ENCODE measurements around the gene SEC16A.

SEC16A gene

GRCh38 chr9:136437430-136437829 lies 45.4 kb downstream of the SEC16A start:
- no peak for DNase-seq
- Histone ChIP-seq H3K4me3 (ENCODE audit: low read depth, low read length) (peak overlapping the region; percentile 67), H3K36me3 (replicated peaks) (peaks cover 28% of the 10 kb centered on the region)

GRCh38 chr9:136436055-136436634 lies 46.7 kb downstream of the SEC16A start:
- TF ChIP-seq, protein P1, sequence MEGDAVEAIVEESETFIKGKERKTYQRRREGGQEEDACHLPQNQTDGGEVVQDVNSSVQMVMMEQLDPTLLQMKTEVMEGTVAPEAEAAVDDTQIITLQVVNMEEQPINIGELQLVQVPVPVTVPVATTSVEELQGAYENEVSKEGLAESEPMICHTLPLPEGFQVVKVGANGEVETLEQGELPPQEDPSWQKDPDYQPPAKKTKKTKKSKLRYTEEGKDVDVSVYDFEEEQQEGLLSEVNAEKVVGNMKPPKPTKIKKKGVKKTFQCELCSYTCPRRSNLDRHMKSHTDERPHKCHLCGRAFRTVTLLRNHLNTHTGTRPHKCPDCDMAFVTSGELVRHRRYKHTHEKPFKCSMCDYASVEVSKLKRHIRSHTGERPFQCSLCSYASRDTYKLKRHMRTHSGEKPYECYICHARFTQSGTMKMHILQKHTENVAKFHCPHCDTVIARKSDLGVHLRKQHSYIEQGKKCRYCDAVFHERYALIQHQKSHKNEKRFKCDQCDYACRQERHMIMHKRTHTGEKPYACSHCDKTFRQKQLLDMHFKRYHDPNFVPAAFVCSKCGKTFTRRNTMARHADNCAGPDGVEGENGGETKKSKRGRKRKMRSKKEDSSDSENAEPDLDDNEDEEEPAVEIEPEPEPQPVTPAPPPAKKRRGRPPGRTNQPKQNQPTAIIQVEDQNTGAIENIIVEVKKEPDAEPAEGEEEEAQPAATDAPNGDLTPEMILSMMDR (IDR thresholded peaks at IDR 0.05; ENCODE audit: low read depth, low read length, missing control alignments), result no peak
- H3K4me3 ChIP-seq (ENCODE audit: low read depth, low read length), result no peak overlapping the region
- H3K36me3 ChIP-seq (replicated peaks), result peaks cover 24% of the 10 kb centered on the region
- no peak for DNase-seq
- H3K27ac ChIP-seq, result no peak overlapping the region
- in situ Hi-C loops (cut with HindIII; ENCODE audit: low pct_ligation_motif_present, low sequenced_read_pairs), result no loop called here
- H3K27me3 ChIP-seq (replicated peaks), result no peaks in the 10 kb centered on the region

More at GRCh38 chr9:136437430-136437829, 45.4 kb downstream of the SEC16A start:
- in situ Hi-C loops (cut with HindIII; ENCODE audit: low pct_ligation_motif_present, low sequenced_read_pairs), result no loop called here
- Histone ChIP-seq H3K27ac (no peak overlapping the region), H3K27me3 (replicated peaks) (no peaks in the 10 kb centered on the region)
- TF ChIP-seq, protein P1 (IDR thresholded peaks at IDR 0.05; ENCODE audit: low read depth, low read length, missing control alignments), result no peak

GRCh38 chr9:136434580-136435169 lies 48.2 kb downstream of the SEC16A start:
- Histone ChIP-seq H3K27me3 (replicated peaks) (no peaks in the 10 kb centered on the region), H3K27ac (no peak overlapping the region), H3K36me3 (replicated peaks) (peaks cover 23% of the 10 kb centered on the region), H3K4me3 (ENCODE audit: low read depth, low read length) (no peak overlapping the region)
- TF ChIP-seq, protein P1 (IDR thresholded peaks at IDR 0.05; ENCODE audit: low read depth, low read length, missing control alignments), result no peak
- DNase-seq, result no peak
- in situ Hi-C loops (cut with HindIII; ENCODE audit: low pct_ligation_motif_present, low sequenced_read_pairs), result no loop called here

- no peak overlapping the region for H3K27ac ChIP-seq
- H3K36me3 ChIP-seq (replicated peaks), result peaks cover 29% of the 10 kb centered on the region
- no peak overlapping the region for H3K4me3 ChIP-seq (ENCODE audit: low read depth, low read length)
- no peaks in the 10 kb centered on the region for H3K27me3 ChIP-seq (replicated peaks)
- DNase-seq, result no peak
- TF ChIP-seq, protein P1 (IDR thresholded peaks at IDR 0.05; ENCODE audit: low read depth, low read length, missing control alignments), result no peak
- in situ Hi-C loops (cut with HindIII; ENCODE audit: low pct_ligation_motif_present, low sequenced_read_pairs), result no loop called here
These were observed 48.8 kb downstream of the SEC16A start for GRCh38 chr9:136433849-136434579.

- no peaks in the 10 kb centered on the region for H3K27me3 ChIP-seq (replicated peaks)
- no peak for DNase-seq
- H3K27ac ChIP-seq, result no peak overlapping the region
- no peak overlapping the region for H3K4me3 ChIP-seq (ENCODE audit: low read depth, low read length)
- H3K36me3 ChIP-seq (replicated peaks), result peaks cover 33% of the 10 kb centered on the region
- in situ Hi-C loops (cut with HindIII; ENCODE audit: low pct_ligation_motif_present, low sequenced_read_pairs), result no loop called here
- TF ChIP-seq, protein P1 (IDR thresholded peaks at IDR 0.05; ENCODE audit: low read depth, low read length, missing control alignments), result no peak
These were observed 49.7 kb downstream of the SEC16A start for GRCh38 chr9:136433043-136433715.

Measured in brain microvascular endothelial cell (primary cell).